ES-I3 (cell line): ENCODE measurements around the gene B9D1.

Experiments used
- H3K36me3 ChIP-seq: 2 replicates; pipeline ENCODE4 v1.6.1; 2013; ENCODE audit warnings: mild to moderate bottlenecking, low read length, control low read depth, moderate library complexity; ENCODE audit not compliant: insufficient read depth
- H3K4me1 ChIP-seq: 2 replicates; pipeline ENCODE4 v1.6.1; 2013; ENCODE audit warnings: mild to moderate bottlenecking, control low read depth, low read length; ENCODE audit not compliant: insufficient read depth
- H3K9ac ChIP-seq: 2 replicates; pipeline ENCODE4 v1.6.1; 2013; ENCODE audit warnings: low read depth, mild to moderate bottlenecking, low read length, moderate library complexity
- H3K9me3 ChIP-seq: 2 replicates; pipeline ENCODE4 v1.6.1; 2013; ENCODE audit warnings: mild to moderate bottlenecking, low read length, moderate library complexity; ENCODE audit not compliant: control insufficient read depth, insufficient read depth

The B9D1 gene

GRCh38 chr17:19362277-19363113 is at the start of gene B9D1:
Gene B9D1 (minus strand): TSS chr17:19362723. CDS start chr17:19362569, 154 bp downstream.
- H3K9me3 ChIP-seq = no peaks in the 10 kb centered on the region
- peak within 1 kb of the TSS; percentile 80 for H3K9ac ChIP-seq
- H3K4me1 ChIP-seq = peaks cover 5% of the 10 kb centered on the region; the same call in 1 of the 2 replicates
- H3K36me3 ChIP-seq = no peaks in the 10 kb centered on the region

DNA sequence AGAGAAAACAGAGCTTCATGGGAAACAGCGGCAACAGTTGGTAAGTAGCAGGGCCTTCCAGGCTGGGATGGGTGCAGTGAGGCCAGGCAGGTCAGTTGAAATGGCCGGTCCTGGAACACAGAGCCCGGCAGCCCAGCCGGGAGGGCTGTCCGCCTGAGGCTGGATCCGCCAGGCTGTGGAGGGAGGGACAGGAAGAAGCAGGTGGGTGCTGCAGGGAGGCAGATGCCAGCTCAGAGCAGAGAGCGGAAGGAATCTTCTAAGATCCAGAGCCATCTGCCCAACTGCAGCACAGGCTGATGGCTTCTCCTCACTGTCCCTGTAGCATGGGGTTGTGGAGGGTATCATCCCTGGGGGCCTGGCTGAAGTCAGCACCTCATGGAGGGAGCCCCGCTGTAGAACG is 49.1 kb upstream of the B9D1 start:
- Histone ChIP-seq H3K4me1 (peaks cover 15% of the 10 kb centered on the region), H3K9ac (no peak overlapping the region), H3K9me3 (no peaks in the 10 kb centered on the region), H3K36me3 (no peaks in the 10 kb centered on the region)

GRCh38 chr17:19410875-19411620 is 48.5 kb upstream of the B9D1 start, which contains the start of gene RNF112:
Gene RNF112 (plus strand): TSS chr17:19411232. CDS start chr17:19411409, 177 bp downstream.
- peaks cover 15% of the 10 kb centered on the region for H3K4me1 ChIP-seq
- H3K36me3 ChIP-seq = no peaks in the 10 kb centered on the region
- no peaks in the 10 kb centered on the region for H3K9me3 ChIP-seq
- H3K9ac ChIP-seq = no peak within 1 kb of the TSS; the same call in 1 of the 2 replicates

DNA sequence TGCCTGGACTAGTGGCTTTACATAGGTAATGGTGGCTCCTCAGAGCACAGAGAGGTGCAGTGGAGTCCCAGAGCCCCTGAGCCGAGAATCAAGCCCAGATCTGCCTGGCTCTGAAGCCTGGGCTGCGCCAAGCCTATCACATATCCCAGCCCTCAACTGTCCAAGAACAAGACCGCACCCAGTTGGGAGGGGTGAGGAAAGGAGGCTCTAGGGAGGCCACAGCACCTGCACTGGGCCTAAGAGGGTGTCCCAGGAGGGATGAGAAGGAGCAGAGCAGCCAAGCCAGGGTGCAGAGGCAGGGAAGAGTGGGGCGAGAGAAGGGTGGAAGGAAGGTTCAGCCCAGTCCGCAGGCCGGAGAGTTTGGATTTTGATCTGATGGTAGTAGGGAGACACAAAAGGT is 47.6 kb upstream of the B9D1 start:
- Histone ChIP-seq H3K4me1 (peaks cover 15% of the 10 kb centered on the region), H3K9me3 (no peaks in the 10 kb centered on the region), H3K36me3 (no peaks in the 10 kb centered on the region), H3K9ac (no peak overlapping the region)

DNA sequence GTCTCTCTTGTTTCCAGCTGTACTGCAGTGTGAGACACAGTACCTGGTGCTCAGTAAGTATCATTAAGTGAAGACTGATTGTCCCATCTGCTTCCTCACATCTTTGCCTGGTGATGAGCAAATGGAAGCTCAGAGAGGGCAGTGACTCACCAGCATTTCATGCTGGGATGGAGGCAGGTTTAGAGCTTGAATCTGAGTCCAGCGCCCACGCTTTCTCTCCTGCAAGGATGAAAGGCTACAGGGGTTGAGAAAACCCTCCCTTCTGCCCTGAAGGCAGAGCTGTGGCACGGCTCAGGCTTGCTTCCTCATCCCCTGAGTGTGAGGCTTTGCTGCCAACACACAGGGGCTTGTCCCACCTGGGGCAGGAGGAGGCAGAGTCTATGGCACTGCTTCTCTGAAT is 47.0 kb upstream of the B9D1 start:
- no peak overlapping the region for H3K9ac ChIP-seq
- H3K9me3 ChIP-seq = no peaks in the 10 kb centered on the region
- peaks cover 15% of the 10 kb centered on the region for H3K4me1 ChIP-seq
- H3K36me3 ChIP-seq = no peaks in the 10 kb centered on the region

DNA sequence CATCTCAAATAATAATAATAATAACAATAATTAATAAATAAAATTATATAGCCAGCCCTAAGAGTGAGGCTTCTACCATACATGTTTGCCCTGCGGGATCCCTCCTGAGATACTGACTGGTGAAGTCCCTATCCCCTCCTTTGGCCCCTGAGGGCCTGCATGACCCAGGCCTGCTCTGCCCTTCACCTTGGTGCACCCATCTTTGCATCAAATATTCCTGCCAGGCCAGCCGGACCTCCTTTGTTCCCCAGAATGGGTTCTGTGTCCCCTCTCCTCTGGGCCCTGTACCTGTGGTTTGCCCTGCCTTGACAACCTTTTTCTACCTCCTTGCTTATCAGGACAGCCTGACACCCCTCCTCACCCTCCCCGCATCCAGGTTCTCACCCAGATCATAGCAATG is 46.5 kb upstream of the B9D1 start:
- Histone ChIP-seq H3K4me1 (peaks cover 15% of the 10 kb centered on the region), H3K9me3 (no peaks in the 10 kb centered on the region), H3K36me3 (no peaks in the 10 kb centered on the region), H3K9ac (no peak overlapping the region)

- Histone ChIP-seq H3K36me3 (no peaks in the 10 kb centered on the region), H3K9ac (no peak overlapping the region), H3K4me1 (peaks cover 15% of the 10 kb centered on the region), H3K9me3 (no peaks in the 10 kb centered on the region)
Measured at GRCh38 chr17:19408346-19408710, 45.8 kb upstream of the B9D1 start.

GRCh38 chr17:19407601-19408345 is 45.2 kb upstream of the B9D1 start:
- no peaks in the 10 kb centered on the region for H3K9me3 ChIP-seq

GRCh38 chr17:19405114-19405513 is 42.6 kb upstream of the B9D1 start:
- H3K4me1 ChIP-seq = peaks cover 6% of the 10 kb centered on the region
- no peaks in the 10 kb centered on the region for H3K36me3 ChIP-seq
- H3K9ac ChIP-seq = no peak overlapping the region
- H3K9me3 ChIP-seq = no peaks in the 10 kb centered on the region

More at GRCh38 chr17:19407601-19408345, 45.2 kb upstream of the B9D1 start:
- Histone ChIP-seq H3K9ac (no peak overlapping the region), H3K4me1 (peaks cover 15% of the 10 kb centered on the region), H3K36me3 (no peaks in the 10 kb centered on the region)

DNA sequence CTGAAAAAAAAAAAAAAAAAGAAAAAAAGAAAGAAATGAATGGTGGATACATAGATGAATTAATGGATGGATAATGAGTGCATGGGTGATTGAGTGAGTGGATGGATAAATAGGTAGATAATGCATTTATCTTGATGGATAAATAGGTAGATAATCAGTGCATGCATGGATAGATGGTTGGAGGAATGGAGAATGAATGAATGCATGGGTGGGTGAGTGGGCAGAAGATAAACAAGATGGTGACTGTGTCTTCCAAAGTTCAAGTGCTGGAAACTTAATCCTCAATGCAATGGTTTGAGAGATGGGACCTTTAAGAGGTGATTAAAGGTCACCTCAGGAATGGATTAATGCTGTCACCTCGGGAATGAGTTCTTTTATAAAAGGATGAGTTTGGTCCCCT is 41.7 kb upstream of the B9D1 start:
- peaks cover under 1% of the 10 kb centered on the region for H3K4me1 ChIP-seq
- H3K9me3 ChIP-seq = no peaks in the 10 kb centered on the region
- H3K36me3 ChIP-seq = no peaks in the 10 kb centered on the region
- H3K9ac ChIP-seq = no peak overlapping the region

DNA sequence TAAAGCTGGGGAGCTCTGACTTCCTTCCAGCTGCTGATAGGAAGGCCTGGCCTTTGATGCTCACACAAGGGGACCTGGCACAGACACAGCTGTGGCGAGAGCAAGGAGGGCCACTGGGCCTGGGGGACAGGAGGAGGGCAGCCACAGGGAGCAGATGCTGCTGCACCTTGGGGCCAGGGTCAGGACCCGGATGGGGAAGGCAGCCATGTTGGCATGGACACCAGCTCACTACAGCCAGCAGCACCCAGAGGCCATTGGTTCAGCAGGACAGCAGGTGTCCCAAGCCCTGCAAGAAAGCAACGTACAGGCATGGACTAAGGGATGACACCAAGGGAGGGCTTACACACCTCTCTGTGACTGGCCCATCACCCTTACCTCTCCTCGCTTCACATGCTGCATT is 40.5 kb upstream of the B9D1 start:
- Histone ChIP-seq H3K4me1 (peaks cover 7% of the 10 kb centered on the region), H3K9ac (no peak overlapping the region), H3K9me3 (no peaks in the 10 kb centered on the region), H3K36me3 (no peaks in the 10 kb centered on the region)

GRCh38 chr17:19402171-19402570 is 39.6 kb upstream of the B9D1 start:
- Histone ChIP-seq H3K9ac (no peak overlapping the region), H3K4me1 (peaks cover 12% of the 10 kb centered on the region), H3K9me3 (no peaks in the 10 kb centered on the region), H3K36me3 (no peaks in the 10 kb centered on the region)

DNA sequence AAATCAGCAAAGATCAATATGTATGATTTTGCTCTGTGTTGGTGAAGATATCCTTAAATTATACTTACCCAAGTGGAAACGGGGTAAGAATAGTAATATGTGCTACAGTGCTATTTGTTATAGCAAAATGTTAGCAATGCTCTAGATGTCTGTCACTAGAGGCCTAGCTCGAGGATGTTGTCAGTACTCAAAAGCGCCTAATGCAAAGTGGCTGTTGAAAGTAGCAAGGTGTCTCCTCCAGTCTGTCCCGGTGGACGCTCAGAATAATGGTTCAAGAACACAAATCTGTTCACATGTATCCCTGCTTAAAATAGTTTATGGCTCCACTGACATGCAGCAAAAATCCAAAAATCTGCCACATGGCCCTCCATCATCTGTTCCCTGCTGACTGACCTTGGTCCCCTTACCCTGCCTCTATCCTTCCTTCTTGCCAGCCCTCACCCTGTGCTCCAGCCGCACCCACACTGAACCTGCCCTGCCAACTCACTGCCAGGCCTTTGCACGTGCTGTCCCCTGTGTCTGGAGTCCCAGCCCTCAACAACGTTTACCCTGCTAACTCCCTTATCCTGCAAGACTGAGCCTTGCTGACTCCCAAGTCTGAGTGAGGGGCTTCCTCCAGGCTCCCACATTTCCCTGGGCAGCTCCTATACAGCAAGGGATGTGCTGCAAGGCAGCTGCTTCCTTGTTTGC is 38.9 kb upstream of the B9D1 start:
- Histone ChIP-seq H3K4me1 (peaks cover 12% of the 10 kb centered on the region), H3K9me3 (no peaks in the 10 kb centered on the region), H3K36me3 (no peaks in the 10 kb centered on the region), H3K9ac (no peak overlapping the region)
